ENCODE measurements around the gene ILRUN.

DNA sequence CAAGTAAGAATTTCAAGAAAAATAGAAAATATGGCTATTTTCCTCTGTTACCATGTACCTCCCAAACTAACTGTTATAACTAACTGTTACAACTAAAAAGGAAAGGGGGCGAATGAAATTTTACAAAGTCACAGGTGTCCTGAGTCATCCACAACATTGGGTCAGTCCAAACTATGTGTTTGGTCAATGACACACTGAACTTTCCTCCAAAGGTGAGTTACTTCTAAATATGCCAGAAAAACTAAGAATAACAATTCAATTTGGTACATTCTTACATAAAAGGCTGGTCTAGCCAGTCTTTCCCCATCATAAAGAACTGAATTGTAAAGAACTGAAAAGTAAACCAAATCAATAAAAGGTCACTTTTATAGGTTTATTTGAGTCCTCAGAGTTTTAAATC is 44.3 kb downstream of the ILRUN start:
- TF ChIP-seq, protein P1, sequence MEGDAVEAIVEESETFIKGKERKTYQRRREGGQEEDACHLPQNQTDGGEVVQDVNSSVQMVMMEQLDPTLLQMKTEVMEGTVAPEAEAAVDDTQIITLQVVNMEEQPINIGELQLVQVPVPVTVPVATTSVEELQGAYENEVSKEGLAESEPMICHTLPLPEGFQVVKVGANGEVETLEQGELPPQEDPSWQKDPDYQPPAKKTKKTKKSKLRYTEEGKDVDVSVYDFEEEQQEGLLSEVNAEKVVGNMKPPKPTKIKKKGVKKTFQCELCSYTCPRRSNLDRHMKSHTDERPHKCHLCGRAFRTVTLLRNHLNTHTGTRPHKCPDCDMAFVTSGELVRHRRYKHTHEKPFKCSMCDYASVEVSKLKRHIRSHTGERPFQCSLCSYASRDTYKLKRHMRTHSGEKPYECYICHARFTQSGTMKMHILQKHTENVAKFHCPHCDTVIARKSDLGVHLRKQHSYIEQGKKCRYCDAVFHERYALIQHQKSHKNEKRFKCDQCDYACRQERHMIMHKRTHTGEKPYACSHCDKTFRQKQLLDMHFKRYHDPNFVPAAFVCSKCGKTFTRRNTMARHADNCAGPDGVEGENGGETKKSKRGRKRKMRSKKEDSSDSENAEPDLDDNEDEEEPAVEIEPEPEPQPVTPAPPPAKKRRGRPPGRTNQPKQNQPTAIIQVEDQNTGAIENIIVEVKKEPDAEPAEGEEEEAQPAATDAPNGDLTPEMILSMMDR (IDR thresholded peaks at IDR 0.05): no peak
- no peak for TF ChIP-seq POLR2AphosphoS5 (IDR thresholded peaks at IDR 0.05)

Measured in transverse colon (tissue), 4 donors.